HG03457 (cell line): ENCODE measurements around the gene SULT4A1.
"Not testable (repeated sequence)": the region's sequence is repeated elsewhere in the genome, so short reads cannot be mapped to it uniquely, and the experiment has no call there.

Experiments used
- ATAC-seq: cut with Tn5 transposase; IDR thresholded peaks from one replicate; pipeline ENCODE4 v1.9.1; 2021; ENCODE audit warnings: moderate number of reproducible peaks; ENCODE audit not compliant: unreplicated experiment

Gene SULT4A1, protein sequence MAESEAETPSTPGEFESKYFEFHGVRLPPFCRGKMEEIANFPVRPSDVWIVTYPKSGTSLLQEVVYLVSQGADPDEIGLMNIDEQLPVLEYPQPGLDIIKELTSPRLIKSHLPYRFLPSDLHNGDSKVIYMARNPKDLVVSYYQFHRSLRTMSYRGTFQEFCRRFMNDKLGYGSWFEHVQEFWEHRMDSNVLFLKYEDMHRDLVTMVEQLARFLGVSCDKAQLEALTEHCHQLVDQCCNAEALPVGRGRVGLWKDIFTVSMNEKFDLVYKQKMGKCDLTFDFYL

DNA sequence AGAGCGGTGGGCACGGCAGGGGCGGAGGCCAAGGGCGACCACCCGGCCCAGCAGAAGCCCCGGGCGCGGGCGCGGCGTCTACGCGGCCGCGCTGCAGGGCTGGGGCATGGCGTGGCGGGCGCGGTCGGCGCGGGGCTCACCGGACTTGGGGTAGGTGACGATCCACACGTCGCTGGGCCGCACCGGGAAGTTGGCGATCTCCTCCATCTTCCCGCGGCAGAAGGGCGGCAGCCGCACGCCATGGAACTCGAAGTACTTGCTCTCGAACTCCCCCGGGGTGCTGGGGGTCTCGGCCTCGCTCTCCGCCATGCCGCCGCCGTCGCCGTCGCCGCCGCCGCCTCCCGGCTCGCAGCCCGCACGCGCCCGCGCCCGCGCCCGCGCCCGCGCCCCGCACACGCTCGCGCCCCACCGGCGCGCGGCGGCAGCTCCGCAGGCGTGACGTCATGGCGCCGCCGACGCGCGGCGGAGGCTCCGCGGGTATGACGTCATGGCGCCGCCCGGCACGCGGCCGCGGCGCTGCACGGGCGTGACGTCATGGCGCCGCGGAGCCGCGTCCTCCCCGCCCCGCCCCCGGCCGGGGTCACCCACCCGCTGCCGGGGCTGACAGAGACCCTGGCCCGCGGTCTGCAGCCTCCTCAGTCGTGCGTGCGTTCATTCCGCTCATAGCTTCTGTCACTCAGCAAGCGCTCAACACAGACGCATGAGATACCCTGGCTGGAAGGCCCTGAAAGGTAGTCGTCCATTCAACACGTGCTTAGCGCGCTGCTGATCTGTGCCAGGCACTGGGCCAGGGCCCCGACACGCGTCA lies at the start of gene SULT4A1:
Gene SULT4A1 (minus strand): TSS at position 440 of the 808 bp plus-strand sequence. CDS start 131 bp downstream, at position 309.
- no peak for ATAC-seq

DNA sequence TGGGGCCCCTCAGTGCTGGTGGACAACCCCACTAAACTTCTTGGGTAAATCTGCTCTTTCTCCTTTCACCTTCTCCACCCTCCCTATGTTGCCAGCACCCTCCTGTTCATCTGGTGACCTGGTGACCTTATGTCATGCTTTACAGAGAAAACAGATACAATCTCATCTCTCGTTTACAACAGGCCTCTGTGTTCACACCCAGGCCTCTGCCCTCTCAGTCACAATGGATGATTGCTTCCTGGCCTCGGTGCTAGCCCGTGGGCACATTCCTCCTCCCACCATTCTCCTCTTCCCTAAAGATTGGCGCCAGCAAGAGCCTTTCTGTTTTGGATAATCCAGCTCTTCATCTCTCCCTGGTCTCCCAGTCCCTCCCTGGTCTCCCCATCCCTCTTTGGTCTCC lies 49.0 kb upstream of the SULT4A1 start:
- no peak for ATAC-seq

DNA sequence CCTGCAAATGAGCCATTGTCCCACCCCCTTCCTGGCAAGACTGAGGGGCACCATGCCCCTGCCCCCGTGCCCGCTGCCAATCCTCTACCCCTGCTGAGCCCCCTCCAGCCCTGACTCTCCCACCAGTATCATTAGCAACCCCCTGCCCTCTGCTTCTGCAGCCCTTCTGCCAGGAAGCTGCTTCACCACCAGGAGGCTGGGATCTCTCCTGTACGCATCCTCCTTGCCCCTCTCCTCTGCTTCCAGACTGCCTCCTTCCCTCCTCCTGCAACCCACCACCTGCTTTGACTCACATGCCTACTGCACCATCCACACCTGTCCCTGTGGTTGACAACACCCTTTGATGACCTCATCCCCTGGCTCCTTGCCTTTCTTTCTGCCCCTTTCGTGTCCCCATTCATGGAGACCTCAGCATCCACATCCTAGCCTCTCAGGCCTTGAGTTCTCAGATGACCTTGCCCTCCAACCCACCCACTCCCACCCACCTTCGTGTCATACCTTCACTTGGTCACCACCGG lies 47.9 kb upstream of the SULT4A1 start:
- ATAC-seq: no peak

DNA sequence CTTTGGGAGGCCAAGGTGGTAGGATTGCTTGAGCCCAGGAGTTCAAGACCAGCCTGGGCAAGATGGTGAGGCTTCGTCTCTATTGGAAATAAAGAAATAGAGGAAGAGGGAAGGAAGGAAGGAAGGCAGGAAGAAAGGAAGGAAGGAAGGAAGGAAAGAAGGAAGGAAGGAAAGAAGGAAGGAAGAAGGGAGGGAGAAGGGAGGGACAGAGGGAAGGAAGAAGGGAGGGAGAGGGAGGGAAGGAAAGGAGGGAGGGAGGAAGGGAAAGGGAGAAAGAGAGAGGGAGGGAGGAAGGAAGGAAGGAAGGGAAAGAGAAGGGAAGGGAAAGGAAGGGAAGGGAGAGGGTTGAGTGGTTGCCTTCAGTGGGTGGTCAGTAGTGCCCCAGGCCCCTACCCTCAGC lies 47.4 kb upstream of the SULT4A1 start:
- ATAC-seq: no peak

DNA sequence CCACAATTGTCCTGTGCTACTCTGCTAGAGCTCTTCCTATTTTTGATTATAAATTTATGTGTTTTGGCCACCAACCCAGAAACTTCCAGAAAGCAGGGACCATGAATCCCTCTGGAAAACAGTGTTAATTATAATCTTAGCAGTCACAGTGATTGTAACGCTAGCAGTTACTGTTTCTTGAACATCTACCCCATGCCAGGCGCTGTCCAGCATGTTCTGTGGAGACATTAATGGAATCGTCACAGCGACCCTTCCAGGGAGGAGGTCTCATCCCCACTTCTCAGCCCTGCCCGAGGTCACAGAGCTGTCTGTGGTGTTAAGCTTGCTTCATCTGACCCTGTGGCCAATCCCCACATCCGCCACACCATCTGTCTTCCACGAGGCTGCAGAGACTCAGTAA lies 43.4 kb upstream of the SULT4A1 start:
- ATAC-seq: no peak

DNA sequence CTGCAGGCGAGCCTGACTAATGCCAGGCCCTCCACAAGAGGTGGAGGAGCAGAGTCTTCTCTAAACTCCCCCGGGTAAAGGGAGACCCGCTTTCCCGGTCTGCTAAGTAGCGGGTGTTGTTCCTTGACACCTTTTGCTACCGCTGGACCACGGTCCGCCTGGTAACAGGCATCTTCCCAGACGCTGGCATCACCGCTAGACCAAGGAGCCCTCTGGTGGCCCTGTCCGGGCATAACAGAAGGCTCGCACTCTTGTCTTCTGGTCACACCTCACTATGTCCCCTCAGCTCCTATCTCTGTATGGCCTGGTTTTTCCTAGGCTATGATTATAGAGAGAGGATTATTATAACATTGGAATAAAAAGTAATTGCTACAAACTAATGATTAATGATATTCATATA lies 42.1 kb upstream of the SULT4A1 start:
- ATAC-seq: not testable (repeated sequence)

DNA sequence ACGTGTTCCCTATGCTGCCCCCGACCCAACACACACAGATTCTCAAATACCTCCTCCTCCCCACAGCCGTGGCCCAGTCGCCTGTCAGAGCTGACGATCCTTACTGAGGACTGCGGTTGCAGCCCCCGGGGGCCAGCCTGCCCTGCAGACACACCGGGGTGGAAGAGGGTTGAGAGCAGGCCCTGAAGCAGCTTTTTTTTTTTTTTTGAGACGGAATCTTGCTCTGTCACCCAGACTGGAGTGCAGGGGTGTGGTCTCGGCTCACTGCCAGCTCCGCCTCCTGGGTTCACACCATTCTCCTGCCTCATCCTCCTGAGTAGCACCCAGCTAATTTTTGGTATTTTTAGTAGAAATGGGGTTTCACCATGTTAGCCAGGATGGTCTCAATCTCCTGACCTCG lies 40.7 kb upstream of the SULT4A1 start:
- ATAC-seq: not testable (repeated sequence)

DNA sequence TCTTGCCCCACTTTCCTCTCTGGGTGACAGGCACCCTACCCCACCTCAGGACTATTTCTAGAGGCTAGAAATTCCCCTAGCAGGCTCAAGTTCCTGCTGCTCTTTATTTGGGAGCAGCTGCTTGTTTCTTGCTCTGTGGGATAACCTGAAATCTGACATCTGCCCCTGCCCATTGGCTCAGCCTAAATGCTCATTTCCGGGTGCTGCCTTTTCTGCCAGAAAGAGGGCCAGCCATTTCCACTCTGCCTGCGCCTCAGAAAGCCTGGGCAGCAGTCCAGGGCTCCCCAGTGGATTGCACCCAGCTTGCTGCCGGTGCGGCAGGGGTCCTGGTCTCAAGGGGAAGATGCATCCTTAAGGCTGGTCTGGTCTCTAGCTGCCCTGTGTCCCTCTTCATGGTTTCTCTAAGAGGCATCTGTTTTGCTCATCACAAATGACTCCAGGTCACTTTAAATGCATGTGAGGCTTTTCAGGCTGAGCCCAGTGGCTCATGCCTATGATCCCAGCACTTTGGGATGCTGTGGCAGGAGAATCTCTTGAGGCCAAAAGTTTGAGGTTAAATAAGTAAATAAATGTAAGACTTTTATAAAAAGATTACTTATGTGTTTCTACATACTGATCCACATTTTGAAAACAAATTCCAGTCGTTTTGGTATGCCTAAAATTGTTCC lies 39.8 kb upstream of the SULT4A1 start:
- no peak for ATAC-seq

DNA sequence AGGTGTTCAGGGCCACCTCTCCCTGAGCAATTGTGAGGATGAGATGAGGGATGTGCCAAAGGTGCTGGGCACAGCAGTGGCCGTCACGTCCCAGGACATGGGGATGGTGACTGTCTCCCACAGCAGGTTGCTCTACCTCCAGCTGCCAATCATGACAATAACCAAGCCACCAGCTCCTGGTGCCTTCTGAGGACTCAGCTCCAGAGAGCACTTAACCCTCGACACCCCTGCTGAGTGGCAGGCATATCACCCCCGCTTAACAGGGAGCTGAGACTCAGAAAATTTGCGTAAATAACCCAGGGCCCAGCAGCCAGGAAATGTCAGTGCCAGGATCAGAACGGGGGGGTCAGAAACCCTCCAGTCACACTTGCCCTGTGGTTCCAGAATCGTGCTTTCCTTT lies 37.9 kb upstream of the SULT4A1 start:
- no peak for ATAC-seq

DNA sequence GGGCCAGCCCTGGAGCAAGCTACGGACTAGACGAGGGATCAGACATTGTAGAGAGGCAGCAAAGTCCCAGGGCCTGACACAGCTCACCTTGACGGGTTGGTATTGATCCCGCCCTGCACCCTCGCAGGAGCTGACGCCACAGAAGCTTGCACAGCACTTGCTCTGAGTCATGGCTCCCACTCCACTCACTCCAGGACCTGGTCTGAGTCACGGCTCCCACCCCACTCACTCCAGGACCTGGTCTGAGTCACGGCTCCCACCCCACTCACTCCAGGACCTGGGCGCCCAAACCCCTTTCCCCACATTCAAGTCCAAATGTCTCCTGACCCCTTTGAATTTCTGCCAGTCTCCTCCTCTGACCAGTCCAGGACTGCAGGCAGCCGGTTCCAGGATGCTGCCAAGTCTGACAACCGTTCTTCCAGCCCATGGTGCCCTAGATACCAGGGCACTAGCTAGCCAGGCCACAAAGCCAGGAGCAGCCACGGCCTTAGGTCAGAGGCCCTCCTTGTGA lies 35.5 kb upstream of the SULT4A1 start:
- ATAC-seq: no peak

DNA sequence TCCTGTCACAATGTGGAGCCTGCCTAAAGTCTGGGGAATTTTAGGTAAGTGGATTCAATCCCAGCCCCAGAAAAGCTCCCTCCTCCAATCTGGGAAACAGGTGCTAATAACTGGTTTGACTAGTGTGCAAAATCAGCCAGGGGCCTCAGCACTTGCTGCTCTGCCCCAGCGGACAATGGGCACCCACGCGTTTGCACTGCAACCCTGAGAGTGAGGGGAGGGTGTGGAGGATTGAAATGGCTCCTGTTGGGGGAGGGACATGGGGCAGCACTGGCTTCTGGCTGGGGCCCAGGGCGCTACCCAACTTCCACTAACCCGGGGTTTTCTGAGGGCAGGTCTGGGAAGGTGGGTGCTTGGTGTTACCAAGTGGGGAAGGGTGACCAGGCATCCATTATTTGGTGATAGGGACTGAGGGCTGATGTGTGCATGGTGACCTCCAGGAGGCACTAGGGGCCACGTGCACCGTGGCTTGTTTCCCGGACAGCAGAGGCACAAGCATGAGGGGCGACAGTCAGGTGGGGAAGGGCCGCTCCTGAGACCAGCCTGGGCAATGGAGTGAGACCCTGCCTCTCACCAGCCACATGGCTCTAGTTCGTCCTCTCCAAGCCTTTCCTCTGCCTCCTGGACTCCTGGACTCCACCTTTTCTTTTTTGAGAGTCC lies 33.8 kb upstream of the SULT4A1 start:
- ATAC-seq: no peak

DNA sequence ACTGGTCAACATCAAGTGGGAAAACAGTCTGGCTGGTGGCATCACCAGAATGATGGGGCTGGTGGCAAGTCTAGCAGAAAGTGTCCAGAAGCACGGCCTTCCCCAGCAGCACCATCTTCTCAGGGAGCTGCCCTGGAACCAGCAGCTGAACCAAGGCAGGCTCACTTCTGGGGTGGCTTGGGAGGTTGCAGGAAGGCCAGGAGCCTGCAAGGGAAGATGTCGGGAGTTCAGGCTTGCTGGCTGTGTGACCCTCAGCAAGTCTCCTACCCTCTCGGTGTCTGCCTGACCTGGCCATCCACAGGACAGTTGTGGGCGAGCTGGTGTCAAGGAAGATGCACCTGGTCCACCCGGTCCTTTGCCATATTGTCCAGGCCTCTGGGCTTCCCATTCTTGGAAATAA lies 31.8 kb upstream of the SULT4A1 start:
- no peak for ATAC-seq

DNA sequence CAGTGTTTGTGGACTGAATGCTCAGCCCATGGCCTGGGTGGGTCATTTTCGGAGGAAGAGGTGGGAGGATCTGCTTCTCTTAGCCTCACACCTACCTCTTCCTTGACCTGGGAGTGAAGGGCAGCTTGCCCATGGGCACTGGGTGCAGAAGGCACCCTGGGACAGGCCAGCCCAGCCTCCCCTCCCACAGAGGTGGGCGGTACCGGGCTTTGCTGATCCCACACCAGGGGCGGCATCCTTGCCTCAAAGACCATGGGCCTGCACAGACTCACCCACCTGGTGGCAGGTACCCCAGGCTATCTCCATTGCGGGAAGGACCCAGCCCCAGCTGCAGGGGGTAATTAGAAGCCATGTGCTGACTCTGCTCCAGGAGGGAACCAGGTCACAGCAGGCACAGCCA lies 31.0 kb upstream of the SULT4A1 start:
- no peak for ATAC-seq

DNA sequence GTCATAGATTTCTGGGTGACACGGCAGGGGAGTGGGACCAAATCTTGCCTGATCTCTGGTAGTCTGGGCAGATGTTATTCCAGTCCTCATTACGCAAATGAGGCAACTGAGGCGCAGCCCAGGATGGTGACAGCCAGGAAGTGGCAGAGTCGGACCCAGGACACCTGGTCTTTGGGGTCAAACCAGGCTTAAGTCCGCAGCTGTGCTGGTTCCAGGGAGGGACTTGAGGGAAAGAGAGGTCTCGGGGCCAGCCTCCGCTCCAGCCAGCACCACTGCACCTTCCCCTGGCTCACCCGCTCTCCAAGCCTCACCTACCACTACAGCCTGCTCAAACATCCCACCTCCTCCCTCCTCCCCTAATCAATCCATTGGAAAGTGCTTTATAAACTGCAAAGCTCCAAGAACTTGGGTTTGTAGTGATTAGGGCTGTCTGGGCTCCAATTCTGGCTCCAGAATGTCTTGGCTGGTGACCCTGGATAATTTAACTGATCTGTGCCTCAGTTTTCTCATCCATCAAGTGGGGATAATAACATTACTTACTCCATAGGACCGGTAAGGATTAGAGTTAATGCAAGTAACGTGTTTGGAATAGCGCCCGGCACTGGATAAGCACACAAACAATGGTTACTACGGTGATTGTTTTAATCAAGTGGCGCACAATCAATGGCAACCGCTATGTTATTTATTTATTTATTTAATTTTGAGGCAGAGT lies 30.0 kb upstream of the SULT4A1 start:
- ATAC-seq: no peak

DNA sequence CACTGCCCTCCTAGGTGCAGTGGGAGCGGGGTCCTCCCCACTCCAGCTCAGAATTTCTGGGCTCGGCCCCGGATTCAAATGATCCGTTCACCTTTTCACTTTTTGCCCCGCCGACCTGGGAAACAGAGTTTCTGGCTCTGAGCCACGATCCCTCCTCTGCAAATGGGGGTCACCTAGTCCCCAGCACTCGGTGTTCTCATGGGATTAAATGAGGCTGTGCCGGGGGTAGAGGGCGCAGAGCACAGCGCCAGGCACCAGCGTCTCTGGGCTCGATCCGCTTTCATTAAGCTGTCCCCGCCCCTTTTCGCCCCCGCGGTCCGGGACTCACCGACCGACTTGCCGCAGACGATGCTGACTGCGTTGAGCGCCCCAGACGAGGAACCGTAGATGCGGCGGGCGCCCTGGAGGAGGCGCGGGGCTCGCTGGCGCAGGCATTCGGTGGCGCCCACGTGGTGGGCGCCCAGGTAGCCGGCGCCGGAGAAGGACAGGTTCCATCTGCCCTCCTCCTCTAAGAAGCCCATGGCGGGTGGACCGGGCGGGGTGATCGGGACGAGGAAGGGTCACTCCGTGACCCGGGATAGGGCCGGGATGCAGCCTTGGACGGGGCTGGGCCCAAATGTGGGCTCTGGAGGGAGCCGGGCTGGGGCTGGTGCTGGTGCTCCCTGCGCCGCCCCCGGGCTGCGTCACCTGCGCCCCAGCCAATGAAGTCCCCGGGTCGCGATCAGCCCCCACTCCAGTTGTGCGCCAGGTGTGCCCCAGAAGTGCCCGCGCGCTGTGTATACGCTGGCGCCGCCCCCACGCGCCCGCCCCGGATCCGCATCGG lies 29.3 kb upstream of the SULT4A1 start, which contains the start of gene PNPLA5:
Gene PNPLA5 (minus strand): TSS at position 654 of the 823 bp plus-strand sequence. CDS start 133 bp downstream, at position 521.
- no peak for ATAC-seq

DNA sequence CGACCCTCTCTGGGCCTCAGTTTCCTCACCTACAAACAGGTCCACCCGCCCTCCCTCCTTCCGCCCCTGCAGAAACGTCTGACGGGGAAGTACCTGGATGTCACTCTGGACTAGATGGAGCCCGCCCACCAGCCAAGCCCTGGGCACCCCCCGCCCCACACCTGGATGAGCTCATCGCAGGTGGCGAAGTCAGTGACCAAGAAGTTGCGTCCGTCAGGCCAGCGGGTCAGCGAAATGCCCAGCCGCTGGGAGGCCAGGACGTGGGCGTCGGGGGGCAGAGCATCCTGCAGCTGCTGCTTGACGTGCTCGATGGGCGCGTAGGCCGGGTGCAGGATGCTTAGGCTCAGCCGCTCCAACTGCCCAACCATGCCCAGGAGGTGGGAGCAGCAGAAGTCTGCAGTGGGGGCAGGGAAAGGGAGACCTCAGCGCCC lies 28.6 kb upstream of the SULT4A1 start:
- ATAC-seq: no peak

DNA sequence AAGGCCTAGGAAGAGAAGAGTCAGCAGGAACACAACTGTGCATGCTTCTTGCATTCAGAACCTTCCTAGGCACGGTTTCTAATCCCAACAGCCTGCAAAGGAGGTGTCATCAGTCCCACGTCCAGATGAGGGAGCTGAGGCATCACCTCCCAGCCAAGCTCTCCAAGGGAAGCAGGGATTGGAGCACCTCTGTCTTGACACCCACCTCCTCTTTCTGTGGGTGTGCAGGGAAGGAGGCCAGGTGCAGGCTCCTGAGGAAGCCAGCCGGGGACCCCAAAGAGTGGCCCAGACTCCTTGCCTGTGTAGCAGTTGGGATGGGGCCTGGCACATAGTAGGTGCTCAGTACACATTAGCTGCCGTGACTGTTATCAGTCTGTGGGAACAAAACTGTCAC lies 27.5 kb upstream of the SULT4A1 start:
- ATAC-seq: no peak

DNA sequence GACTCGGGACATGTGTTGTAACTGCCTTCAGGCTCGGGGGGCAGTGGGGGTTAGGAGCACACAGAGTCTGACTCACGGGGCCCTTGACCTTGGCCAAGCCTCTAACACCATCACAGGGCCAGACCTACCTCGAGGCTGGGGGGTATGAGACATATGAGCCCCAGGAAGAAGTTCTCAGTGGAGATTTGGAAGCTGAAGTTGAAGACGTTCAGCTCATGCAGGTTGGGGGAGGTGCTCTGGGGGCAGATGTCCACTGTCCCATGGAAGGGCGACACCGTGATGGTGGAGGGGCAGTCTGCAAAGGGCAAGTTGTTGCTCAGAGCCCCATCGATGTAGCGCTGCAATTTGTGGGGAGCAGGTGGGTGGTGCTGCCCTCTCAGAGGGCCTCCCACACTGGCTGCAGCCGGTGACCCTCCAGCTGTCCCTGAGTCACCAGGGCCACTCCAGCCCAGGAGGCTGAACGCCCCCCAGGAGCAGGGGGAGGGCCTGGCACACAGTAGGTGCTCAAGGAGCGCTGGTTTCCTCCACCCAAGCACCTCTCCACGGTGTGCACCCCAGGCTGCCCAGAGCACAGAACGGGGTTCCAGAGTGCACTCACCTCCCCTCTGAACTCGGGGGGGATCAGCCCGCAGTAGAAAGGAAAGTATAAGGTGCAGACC lies 27.0 kb upstream of the SULT4A1 start:
- ATAC-seq: no peak

DNA sequence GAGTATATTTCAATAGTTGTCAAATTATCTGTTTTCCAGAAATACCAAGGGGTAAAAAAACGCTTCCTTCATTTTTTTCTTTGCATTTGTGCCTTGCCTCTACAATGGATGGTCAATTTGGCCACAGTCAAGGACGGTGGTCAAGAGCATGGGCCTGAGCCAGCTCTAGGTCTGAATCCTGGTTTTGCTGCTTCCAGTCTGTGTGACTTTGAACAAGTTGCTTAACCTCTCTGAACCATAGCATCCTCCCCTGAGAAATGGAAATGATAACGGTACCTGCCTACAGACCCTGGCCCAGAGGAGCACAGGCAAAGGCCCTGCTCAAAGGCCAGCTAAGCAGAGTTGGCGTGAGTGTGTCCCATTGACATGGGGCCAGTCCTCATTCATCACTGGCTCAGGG lies 26.4 kb upstream of the SULT4A1 start:
- ATAC-seq: no peak
